IMR-90 (cell line): Measurements from ENCODE around the gene OR1F1. TPM values are rescaled to one million over a fixed set of nuclear protein-coding genes. Genes with fewer than 3 reads are reported as not detected.

Source experiments
- ATAC-seq: fragments of 200-7000 bp; cut with Tn5 transposase; 2 replicates; pipeline ENCODE4 v1.9.1; 2020; ENCODE audit warnings: low read depth, mild to moderate bottlenecking, moderate library complexity
- BruUV-seq: library from RNA; stranded (reverse); fragments of 400-500 nt; replicated peaks from 2 replicates; lab custom pipeline; 2021; lab: Mats Ljungman, UMichigan
- CTCF ChIA-PET: fragments of 300-600 bp; formaldehyde crosslinking; extraction: SDS; loops from one replicate; lab custom pipeline; 2021; ENCODE audit warnings: antibody characterized with exemption; lab: Yijun Ruan, JAX
- POLR2A ChIA-PET: fragments of 300-600 bp; sonication (Branson Sonifier 250); formaldehyde crosslinking; loops from one replicate; lab custom pipeline; 2022; ENCODE audit warnings: antibody characterized with exemption; ENCODE audit not compliant: unreplicated experiment; lab: Charles Lee
- DNase-seq: peaks from one replicate; pipeline ENCODE4 v3.0.0; 2013
- H2AFZ ChIP-seq: replicated peaks from 2 replicates; pipeline ENCODE3; 2013; ENCODE audit warnings: low read length, mild to moderate bottlenecking; ENCODE audit not compliant: poor library complexity
- H2AK5ac ChIP-seq: 2 replicates; pipeline ENCODE4 v1.6.1; 2013; ENCODE audit warnings: low read depth, low read length, inconsistent platforms
- H2AK9ac ChIP-seq: replicated peaks from 2 replicates; pipeline ENCODE3; 2013; ENCODE audit warnings: mild to moderate bottlenecking, low read depth, low read length, moderate library complexity; ENCODE audit not compliant: poor library complexity
- H2BK120ac ChIP-seq: 2 replicates; pipeline ENCODE4 v1.6.1; 2013; ENCODE audit warnings: low read depth, low read length, inconsistent platforms
- H2BK15ac ChIP-seq: 3 replicates; pipeline ENCODE4 v1.6.1; 2013; ENCODE audit warnings: low read depth, low read length, inconsistent platforms
- H2BK20ac ChIP-seq: 2 replicates; pipeline ENCODE4 v1.6.1; 2013; ENCODE audit warnings: low read depth, mild to moderate bottlenecking, inconsistent platforms, low read length, moderate library complexity
- H2BK5ac ChIP-seq: 2 replicates; pipeline ENCODE4 v1.6.1; 2013; ENCODE audit warnings: mild to moderate bottlenecking, low read depth, low read length, inconsistent platforms; ENCODE audit not compliant: poor library complexity, severe bottlenecking
- H3K14ac ChIP-seq: replicated peaks from 2 replicates; pipeline ENCODE4 v1.6.1; 2013; ENCODE audit warnings: low read depth, low read length, inconsistent platforms
- H3K18ac ChIP-seq: 2 replicates; pipeline ENCODE4 v1.6.1; 2013; ENCODE audit warnings: low read depth, low read length, control low read depth
- H3K23ac ChIP-seq: 2 replicates; pipeline ENCODE4 v1.6.1; 2013; ENCODE audit warnings: low read depth, low read length, inconsistent platforms
- H3K27ac ChIP-seq: 2 replicates; pipeline ENCODE4 v1.5.1; 2013; ENCODE audit warnings: mild to moderate bottlenecking, control low read depth, low read length; ENCODE audit not compliant: insufficient read depth
- H3K27me3 ChIP-seq: 2 replicates; pipeline ENCODE4 v1.6.1; 2013; ENCODE audit warnings: low read length; ENCODE audit not compliant: control insufficient read depth, insufficient read depth
- H3K36me3 ChIP-seq: 2 replicates; pipeline ENCODE4 v1.6.1; 2013; ENCODE audit warnings: low read length, mixed read lengths; ENCODE audit not compliant: control insufficient read depth, insufficient read depth
- H3K4ac ChIP-seq: 2 replicates; pipeline ENCODE4 v1.6.1; 2013; ENCODE audit warnings: low read depth, low read length, inconsistent platforms
- H3K4me1 ChIP-seq: 2 replicates; pipeline ENCODE4 v1.6.1; 2013; ENCODE audit warnings: low read length, mixed read lengths; ENCODE audit not compliant: control insufficient read depth, insufficient read depth
- H3K4me2 ChIP-seq: 2 replicates; pipeline ENCODE4 v1.6.1; 2013; ENCODE audit warnings: low read depth, mild to moderate bottlenecking, control low read depth, low read length, moderate library complexity
- H3K4me3 ChIP-seq: 2 replicates; pipeline ENCODE4 v1.5.1; 2013; ENCODE audit warnings: low read depth, mild to moderate bottlenecking, control low read depth, low read length, moderate library complexity; ENCODE audit not compliant: insufficient read depth
- H3K56ac ChIP-seq: 2 replicates; pipeline ENCODE4 v1.6.1; 2013; ENCODE audit warnings: low read length, inconsistent platforms; ENCODE audit not compliant: insufficient read depth; ENCODE audit errors: extremely low read depth
- H3K79me1 ChIP-seq, 2 experiments: 2 replicates each; pipeline ENCODE4 v1.6.1; 2013; ENCODE audit warnings: low read length in 2 of 2, inconsistent platforms in 1 of 2, low read depth in 1 of 2
- H3K9ac ChIP-seq: 2 replicates; pipeline ENCODE4 v1.6.1; 2013; ENCODE audit warnings: low read depth, low read length, control low read depth
- H3K9me1 ChIP-seq: 2 replicates; pipeline ENCODE4 v1.6.1; 2013; ENCODE audit warnings: low read length, inconsistent platforms; ENCODE audit not compliant: insufficient read depth
- H3K9me3 ChIP-seq: 2 replicates; pipeline ENCODE4 v1.6.1; 2013; ENCODE audit warnings: low read length; ENCODE audit not compliant: control insufficient read depth, insufficient read depth
- H4K20me1 ChIP-seq: 2 replicates; pipeline ENCODE4 v1.6.1; 2013; ENCODE audit warnings: low read length, inconsistent platforms; ENCODE audit not compliant: insufficient read depth
- H4K5ac ChIP-seq: 2 replicates; pipeline ENCODE4 v1.6.1; 2013; ENCODE audit warnings: mild to moderate bottlenecking, low read depth, low read length, control low read depth
- H4K8ac ChIP-seq, 2 experiments: 2 replicates each; pipeline ENCODE4 v1.6.1; 2013; ENCODE audit warnings: low read depth in 2 of 2, low read length in 2 of 2, control low read depth in 1 of 2, inconsistent platforms in 1 of 2
- H4K91ac ChIP-seq: 2 replicates; pipeline ENCODE4 v1.6.1; 2013; ENCODE audit warnings: low read depth, low read length, inconsistent platforms; ENCODE audit not compliant: insufficient read depth
- BHLHE40 ChIP-seq: fragments of 150-350 bp; IDR thresholded peaks from 2 replicates; pipeline ENCODE4 v1.6.1; 2016; ENCODE audit warnings: mild to moderate bottlenecking, low read depth, low read length
- CEBPB ChIP-seq: IDR thresholded peaks from 2 replicates; pipeline ENCODE4 v1.6.1; 2012; ENCODE audit warnings: low read depth, low read length, improper control_type of control experiment
- CHD1 ChIP-seq: IDR thresholded peaks from 2 replicates; pipeline ENCODE4 v1.6.1; 2012; ENCODE audit warnings: low read depth, low read length, improper control_type of control experiment
- FOS ChIP-seq: fragments of 150-350 bp; IDR thresholded peaks from 2 replicates; pipeline ENCODE4 v1.6.1; 2016; ENCODE audit warnings: low read depth, low read length
- MAFK ChIP-seq: IDR thresholded peaks from 2 replicates; pipeline ENCODE4 v1.6.1; 2012; ENCODE audit warnings: low read depth, low read length, improper control_type of control experiment
- MAZ ChIP-seq: IDR thresholded peaks from 2 replicates; pipeline ENCODE4 v1.6.1; 2012; ENCODE audit warnings: low read depth, mild to moderate bottlenecking, low read length, improper control_type of control experiment, moderate library complexity, borderline replicate concordance
- MXI1 ChIP-seq: IDR thresholded peaks from 2 replicates; pipeline ENCODE4 v1.6.1; 2012; ENCODE audit warnings: low read depth, mild to moderate bottlenecking, low read length, moderate library complexity, borderline replicate concordance
- NFE2L2 ChIP-seq: fragments of 150-350 bp; IDR thresholded peaks from 2 replicates; pipeline ENCODE4 v1.6.1; 2016; ENCODE audit warnings: low read depth, mild to moderate bottlenecking, low read length
- POLR2A ChIP-seq: IDR thresholded peaks from 2 replicates; pipeline ENCODE4 v1.6.1; 2012; ENCODE audit warnings: mild to moderate bottlenecking, low read depth, low read length
- RAD21 ChIP-seq: IDR thresholded peaks from 2 replicates; pipeline ENCODE4 v1.6.1; 2012; ENCODE audit warnings: low read length, improper control_type of control experiment
- RCOR1 ChIP-seq: IDR thresholded peaks from 2 replicates; pipeline ENCODE4 v1.6.1; 2012; ENCODE audit warnings: mild to moderate bottlenecking, low read length, improper control_type of control experiment; ENCODE audit not compliant: insufficient replicate concordance
- RFX5 ChIP-seq: IDR thresholded peaks from 2 replicates; pipeline ENCODE4 v1.8.0; 2012; ENCODE audit warnings: low read depth, mild to moderate bottlenecking, low read length, moderate library complexity
- SMC3 ChIP-seq: fragments of 150-350 bp; IDR thresholded peaks from 2 replicates; pipeline ENCODE4 v1.6.1; 2016; ENCODE audit warnings: low read depth, mild to moderate bottlenecking, antibody characterized with exemption, low read length, moderate library complexity
- WGBS, 2 experiments: methylation state at CpG; one replicate each; pipeline versions ENCODE4 v1.1.5 to v1.1.7; 2013; ENCODE audit warnings: missing lambda C conversion rate in 2 of 2; ENCODE audit not compliant: insufficient read length in 1 of 2; ENCODE audit errors: extremely low coverage in 2 of 2; 5-methylcytosine and 5-hydroxymethylcytosine counted together
- dilution Hi-C: fragments of 300-500 bp; cut with HindIII; formaldehyde crosslinking; loops from one replicate; pipeline ENCODE4 v1.14.3; 2018; ENCODE audit warnings: low sequenced_read_pairs; ENCODE audit not compliant: unreplicated experiment
- in situ Hi-C: fragments of 300-500 bp; cut with MboI; formaldehyde crosslinking; loops from 3 replicates; pipeline ENCODE4 v1.14.3; 2019; ENCODE audit warnings: low sequenced_read_pairs, inconsistent platforms, mixed read lengths
- intact Hi-C: fragments of 100-400 bp; cut with micrococcal nuclease; formaldehyde crosslinking; loops from 2 replicates; pipeline ENCODE4 v1.10.0; 2022
- polyA plus RNA-seq, 3 experiments: library from polyadenylated mRNA; depleted of rRNA; stranded (reverse); fragments of >200 nt; gene quantifications; 2 replicates each; pipeline ENCODE4 v1.2.3, GENCODE V29; 2012; ENCODE audit warnings: low replicate concordance in 1 of 3
- total RNA-seq: library from RNA; depleted of rRNA; stranded (reverse); fragments of >200 nt; gene quantifications from 2 replicates; pipeline ENCODE4 v1.2.3, GENCODE V29; 2012
- TF ChIP-seq, protein P1 (sequence below): fragments of 150-350 bp; IDR thresholded peaks from 2 replicates; pipeline ENCODE4 v1.6.1; 2016; ENCODE audit warnings: low read depth, mild to moderate bottlenecking, low read length, moderate library complexity, borderline replicate concordance
- TF ChIP-seq, protein P2 (sequence below): conservative IDR thresholded peaks from 2 replicates; pipeline ENCODE4 v1.5.1; 2012; ENCODE audit warnings: mild to moderate bottlenecking, low read depth, low read length, improper control_type of control experiment
- TF ChIP-seq, protein P3 (sequence below): fragments of 150-350 bp; IDR thresholded peaks from 2 replicates; pipeline ENCODE4 v1.6.1; 2017; ENCODE audit warnings: mild to moderate bottlenecking, antibody characterized with exemption, low read length, low read depth

OR1F1 gene
- total and polyA plus RNA-seq, 2 of the 4 experiments (the other 2 are of a cell fraction), result 0.12 TPM; not detected in 1

DNA sequence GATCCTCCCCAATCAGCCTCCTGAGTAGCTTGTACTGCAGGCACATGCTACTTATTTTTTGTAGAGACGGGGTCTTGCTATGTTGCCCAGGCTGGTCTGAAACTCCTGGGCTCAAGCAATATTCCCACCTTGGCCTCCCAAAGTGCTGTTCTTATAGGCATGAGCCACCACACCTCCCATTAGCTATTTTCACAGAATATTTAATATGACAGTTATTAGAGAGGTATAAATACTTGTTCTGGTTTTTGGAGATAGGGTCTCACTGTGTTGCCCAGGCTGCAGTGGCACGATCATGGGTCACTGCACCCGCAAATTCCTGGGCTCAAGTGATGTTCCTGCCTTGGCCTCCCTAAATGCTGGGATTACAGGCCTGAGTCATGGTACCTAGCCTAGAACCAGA lies 32.0 kb upstream of the OR1F1 start:
- no peaks in the 10 kb centered on the region for H3K27me3 ChIP-seq
- no peak overlapping the region for H2BK20ac ChIP-seq
- no peak overlapping the region for H2AFZ ChIP-seq
- no peak overlapping the region for H3K27ac ChIP-seq
- in situ Hi-C loops (no loop called here), dilution Hi-C loops (no loop called here), intact Hi-C loops (no loop called here)
- no peak overlapping the region for H4K91ac ChIP-seq
- no peak overlapping the region for H3K18ac ChIP-seq
- WGBS, 2 experiments, result 92% methylated on average over 2 of the region's 3 CpGs; no CpG with 5 or more reads in 1 of the 2 experiments
- peaks cover 4% of the 10 kb centered on the region for H3K4me1 ChIP-seq
- no peak overlapping the region for H3K9ac ChIP-seq
- no peaks in the 10 kb centered on the region for H3K79me1 ChIP-seq
- DNase-seq, result no peak
- H3K56ac ChIP-seq, result no peak overlapping the region
- H3K9me3 ChIP-seq, result no peaks in the 10 kb centered on the region
- ATAC-seq, result no peak
- no peak overlapping the region for H3K4ac ChIP-seq
- H3K23ac ChIP-seq, result no peak overlapping the region
- no peak overlapping the region for H2AK9ac ChIP-seq
- no peak overlapping the region for H2BK5ac ChIP-seq
- no peak overlapping the region for H2AK5ac ChIP-seq
- H4K5ac ChIP-seq, result no peak overlapping the region
- no TSS peak for BruUV-seq
- no peak overlapping the region for H4K8ac ChIP-seq
- TF ChIP-seq BHLHE40, result no peak
- no peak for TF ChIP-seq SMC3
- no peak for TF ChIP-seq MAZ
- TF ChIP-seq CHD1, result no peak
- TF ChIP-seq RCOR1, result no peak
- TF ChIP-seq RFX5, result no peak
- no peak for TF ChIP-seq FOS
- TF ChIP-seq NFE2L2, result no peak
- no peak for TF ChIP-seq MXI1
- TF ChIP-seq MAFK, result no peak
- no peak for TF ChIP-seq RAD21
- TF ChIP-seq, protein P1, sequence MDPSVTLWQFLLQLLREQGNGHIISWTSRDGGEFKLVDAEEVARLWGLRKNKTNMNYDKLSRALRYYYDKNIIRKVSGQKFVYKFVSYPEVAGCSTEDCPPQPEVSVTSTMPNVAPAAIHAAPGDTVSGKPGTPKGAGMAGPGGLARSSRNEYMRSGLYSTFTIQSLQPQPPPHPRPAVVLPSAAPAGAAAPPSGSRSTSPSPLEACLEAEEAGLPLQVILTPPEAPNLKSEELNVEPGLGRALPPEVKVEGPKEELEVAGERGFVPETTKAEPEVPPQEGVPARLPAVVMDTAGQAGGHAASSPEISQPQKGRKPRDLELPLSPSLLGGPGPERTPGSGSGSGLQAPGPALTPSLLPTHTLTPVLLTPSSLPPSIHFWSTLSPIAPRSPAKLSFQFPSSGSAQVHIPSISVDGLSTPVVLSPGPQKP, result no peak
- TF ChIP-seq, protein P2, sequence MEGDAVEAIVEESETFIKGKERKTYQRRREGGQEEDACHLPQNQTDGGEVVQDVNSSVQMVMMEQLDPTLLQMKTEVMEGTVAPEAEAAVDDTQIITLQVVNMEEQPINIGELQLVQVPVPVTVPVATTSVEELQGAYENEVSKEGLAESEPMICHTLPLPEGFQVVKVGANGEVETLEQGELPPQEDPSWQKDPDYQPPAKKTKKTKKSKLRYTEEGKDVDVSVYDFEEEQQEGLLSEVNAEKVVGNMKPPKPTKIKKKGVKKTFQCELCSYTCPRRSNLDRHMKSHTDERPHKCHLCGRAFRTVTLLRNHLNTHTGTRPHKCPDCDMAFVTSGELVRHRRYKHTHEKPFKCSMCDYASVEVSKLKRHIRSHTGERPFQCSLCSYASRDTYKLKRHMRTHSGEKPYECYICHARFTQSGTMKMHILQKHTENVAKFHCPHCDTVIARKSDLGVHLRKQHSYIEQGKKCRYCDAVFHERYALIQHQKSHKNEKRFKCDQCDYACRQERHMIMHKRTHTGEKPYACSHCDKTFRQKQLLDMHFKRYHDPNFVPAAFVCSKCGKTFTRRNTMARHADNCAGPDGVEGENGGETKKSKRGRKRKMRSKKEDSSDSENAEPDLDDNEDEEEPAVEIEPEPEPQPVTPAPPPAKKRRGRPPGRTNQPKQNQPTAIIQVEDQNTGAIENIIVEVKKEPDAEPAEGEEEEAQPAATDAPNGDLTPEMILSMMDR, result no peak
- no peak for TF ChIP-seq CEBPB
- TF ChIP-seq POLR2A, result no peak
- TF ChIP-seq, protein P3, sequence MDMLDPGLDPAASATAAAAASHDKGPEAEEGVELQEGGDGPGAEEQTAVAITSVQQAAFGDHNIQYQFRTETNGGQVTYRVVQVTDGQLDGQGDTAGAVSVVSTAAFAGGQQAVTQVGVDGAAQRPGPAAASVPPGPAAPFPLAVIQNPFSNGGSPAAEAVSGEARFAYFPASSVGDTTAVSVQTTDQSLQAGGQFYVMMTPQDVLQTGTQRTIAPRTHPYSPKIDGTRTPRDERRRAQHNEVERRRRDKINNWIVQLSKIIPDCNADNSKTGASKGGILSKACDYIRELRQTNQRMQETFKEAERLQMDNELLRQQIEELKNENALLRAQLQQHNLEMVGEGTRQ, result no peak
- H3K14ac ChIP-seq, result no peak overlapping the region
- H3K4me2 ChIP-seq, result no peak overlapping the region
- no peak overlapping the region for H2BK15ac ChIP-seq
- ChIA-PET POLR2A (no interaction called here), CTCF (no interaction called here)
- H4K20me1 ChIP-seq, result peaks cover 16% of the 10 kb centered on the region
- peaks cover 10% of the 10 kb centered on the region for H3K9me1 ChIP-seq
- no peaks in the 10 kb centered on the region for H3K36me3 ChIP-seq
- H2BK120ac ChIP-seq, result no peak overlapping the region
- no peak overlapping the region for H3K4me3 ChIP-seq
